GM10248 (cell line): ENCODE measurements around the gene PPIL4.

Experiments
- CTCF ChIA-PET: fragments of 300-600 bp; sonication (Branson Sonifier 250); formaldehyde crosslinking; extraction: SDS; loops from one replicate; lab custom pipeline; 2021; ENCODE audit warnings: antibody characterized with exemption; lab: Yijun Ruan, JAX
- POLR2A ChIA-PET: fragments of 350-650 bp; sonication (Branson Sonifier 250); formaldehyde crosslinking; extraction: SDS; loops from one replicate; lab custom pipeline; 2020; ENCODE audit warnings: antibody characterized with exemption; lab: Yijun Ruan, JAX
- DNase-seq: peaks from one replicate; pipeline ENCODE4 v3.0.0; 2012; ENCODE audit errors: extremely low spot score
- CTCF ChIP-seq: IDR thresholded peaks from 2 replicates; pipeline ENCODE4 v1.5.1; 2012; ENCODE audit warnings: mild to moderate bottlenecking, low read depth; ENCODE audit errors: extremely low read depth, missing control alignments, control extremely low read depth

PPIL4 gene

DNA sequence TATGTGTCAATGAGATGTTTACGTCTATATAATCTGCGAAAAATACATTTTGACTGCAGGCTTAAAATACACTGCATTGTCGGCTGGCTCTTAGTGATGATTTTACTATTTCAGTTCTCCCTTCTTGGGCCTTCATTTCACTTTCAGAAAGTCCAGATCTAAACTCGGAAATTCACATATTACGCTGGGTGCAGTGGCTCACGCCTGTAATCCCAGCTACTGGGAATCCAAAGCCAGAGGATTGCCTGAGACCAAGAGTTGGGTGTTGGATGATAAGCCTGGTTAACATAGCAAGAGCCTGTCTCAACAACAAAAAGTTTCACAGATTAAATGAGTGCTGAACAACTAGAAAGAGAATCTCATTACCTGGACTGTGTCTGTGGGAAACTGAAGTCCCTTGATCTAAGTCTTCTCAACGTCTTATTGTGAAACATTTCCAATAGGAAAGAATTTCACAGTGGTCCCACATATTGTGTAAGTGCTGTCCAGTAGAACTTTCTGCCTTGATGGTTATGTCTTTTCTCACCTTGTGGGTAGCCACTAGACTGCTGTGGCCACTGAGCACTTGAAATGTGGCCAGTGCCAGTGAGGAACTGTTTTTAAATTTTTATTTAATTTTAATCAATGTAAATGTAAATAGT, 22.2 kb upstream of the PPIL4 start:
- POLR2A ChIA-PET: no interaction called here
- CTCF ChIA-PET: interaction anchor here (1.5 kb wide), 2 partner anchors 21 to 51 kb away, joined by 3 to 4 read pairs; no protein-coding TSS in a partner anchor
- peak; percentile 32 for DNase-seq
- TF ChIP-seq CTCF: no peak

- POLR2A ChIA-PET: no interaction called here
- CTCF ChIA-PET: no interaction called here
- no peak for TF ChIP-seq CTCF
- peak; percentile 32 for DNase-seq
Measured at GRCh38 chr6:149567194-149567586, 21.3 kb upstream of the PPIL4 start.

GRCh38 chr6:149566410-149567193, 20.8 kb upstream of the PPIL4 start:
- peak; percentile 4 for TF ChIP-seq CTCF
- ChIA-PET POLR2A (interaction anchor here (0.6 to 0.7 kb wide), 3 partner anchors 54 to 359 kb away, joined by 3 to 7 read pairs (median 3); no protein-coding TSS in a partner anchor), CTCF (interaction anchor here (1.4 to 4.9 kb wide), 3 partner anchors 15 to 61 kb away, joined by 3 to 52 read pairs (median 24); partner anchors contain the start of gene PPIL4)
- DNase-seq: peak; percentile 23

- peak; percentile 89 for TF ChIP-seq CTCF
- ChIA-PET CTCF (interaction anchor here (1.1 to 4.9 kb wide), 8 partner anchors 15 to 537 kb away, joined by 3 to 52 read pairs (median 4); partner anchors contain the start of gene PPIL4), POLR2A (interaction anchor here (0.6 to 1.2 kb wide), 5 partner anchors 10 to 360 kb away, joined by 3 to 7 read pairs (median 3); no protein-coding TSS in a partner anchor)
- peak; percentile 99 for DNase-seq
Measured at GRCh38 chr6:149565527-149566409, 19.9 kb upstream of the PPIL4 start, which contains the start of gene GINM1. Gene GINM1, plus strand, starts transcription at chr6:149566375. Its CDS starts 40 bp downstream, at chr6:149566415.

DNA sequence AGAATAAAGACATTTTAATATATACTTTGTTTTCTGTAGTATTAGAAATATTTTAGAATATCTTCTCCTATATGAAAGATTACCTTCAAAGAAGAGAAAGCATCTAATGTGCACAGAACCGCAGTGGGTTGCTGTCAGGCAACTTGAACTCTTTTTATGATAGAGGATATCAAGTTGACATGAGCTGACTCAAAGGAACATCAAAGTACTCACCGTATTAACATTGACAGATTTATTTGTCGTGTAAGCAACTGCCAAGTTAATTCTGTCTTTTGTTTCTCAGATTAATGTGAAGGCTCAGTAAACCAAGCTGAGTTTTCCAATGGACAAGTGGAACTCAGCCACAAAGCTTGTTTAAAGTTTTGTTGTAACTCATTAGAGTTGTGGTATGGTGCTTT, 18.1 kb upstream of the PPIL4 start:
- TF ChIP-seq CTCF: no peak
- DNase-seq: no peak
- CTCF ChIA-PET: interaction anchor here (0.9 to 4.9 kb wide), 4 partner anchors 13 to 79 kb away, joined by 3 to 52 read pairs (median 14); partner anchors contain the start of gene PPIL4
- POLR2A ChIA-PET: no interaction called here
